H9 (cell line): ENCODE results near the gene UBE3B. TPM values are rescaled to one million over a fixed set of nuclear protein-coding genes. Genes with fewer than 3 reads are reported as not detected.

Source experiments
- DNase-seq: peaks from one replicate; pipeline ENCODE4 v3.0.0-alpha.2; 2017
- H2AFZ ChIP-seq: one replicate; pipeline ENCODE4 v1.6.1; 2013; ENCODE audit warnings: mild to moderate bottlenecking, low read length, control low read depth, moderate library complexity
- H2AK5ac ChIP-seq: 2 replicates; pipeline ENCODE4 v1.6.1; 2013; ENCODE audit warnings: low read length, control low read depth, mixed read lengths; ENCODE audit not compliant: insufficient read length
- H2BK120ac ChIP-seq: one replicate; pipeline ENCODE4 v1.6.1; 2013; ENCODE audit warnings: low read depth, mild to moderate bottlenecking, low read length, control low read depth, inconsistent platforms; ENCODE audit not compliant: poor library complexity, severe bottlenecking
- H2BK12ac ChIP-seq: 2 replicates; pipeline ENCODE4 v1.6.1; 2013; ENCODE audit warnings: low read length, control low read depth, mixed read lengths, low read depth; ENCODE audit not compliant: insufficient read length
- H2BK15ac ChIP-seq: 2 replicates; pipeline ENCODE4 v1.6.1; 2013; ENCODE audit warnings: low read depth, low read length, control low read depth
- H2BK20ac ChIP-seq: one replicate; pipeline ENCODE4 v1.6.1; 2013; ENCODE audit warnings: low read depth, mild to moderate bottlenecking, low read length, control low read depth, inconsistent platforms; ENCODE audit not compliant: poor library complexity, severe bottlenecking
- H2BK5ac ChIP-seq: 2 replicates; pipeline ENCODE4 v1.6.1; 2013; ENCODE audit warnings: low read length, control low read depth, mixed read lengths; ENCODE audit not compliant: insufficient read length
- H3K14ac ChIP-seq: 2 replicates; pipeline ENCODE4 v1.6.1; 2013; ENCODE audit warnings: low read length, control low read depth; ENCODE audit not compliant: insufficient read depth
- H3K18ac ChIP-seq: 2 replicates; pipeline ENCODE4 v1.6.1; 2013; ENCODE audit warnings: low read depth, mild to moderate bottlenecking, mixed read lengths, low read length, control low read depth; ENCODE audit not compliant: insufficient read length
- H3K23ac ChIP-seq: 2 replicates; pipeline ENCODE4 v1.6.1; 2013; ENCODE audit warnings: low read length, control low read depth, mixed read lengths, low read depth; ENCODE audit not compliant: insufficient read length
- H3K23me2 ChIP-seq: 2 replicates; pipeline ENCODE4 v1.6.1; 2013; ENCODE audit warnings: low read depth, mild to moderate bottlenecking, mixed read lengths, low read length, control low read depth; ENCODE audit not compliant: insufficient read length, poor library complexity, severe bottlenecking
- H3K27ac ChIP-seq: 2 replicates; pipeline ENCODE4 v1.5.1; 2013; ENCODE audit warnings: low read length, control low read depth, mixed read lengths, low read depth; ENCODE audit not compliant: insufficient read length
- H3K27me3 ChIP-seq: 2 replicates; pipeline ENCODE4 v1.6.1; 2013; ENCODE audit warnings: low read length, control low read depth, inconsistent platforms; ENCODE audit not compliant: insufficient read depth
- H3K4ac ChIP-seq: 2 replicates; pipeline ENCODE4 v1.6.1; 2013; ENCODE audit warnings: low read depth, mild to moderate bottlenecking, control low read depth, inconsistent platforms, low read length, moderate library complexity
- H3K4me1 ChIP-seq: 2 replicates; pipeline ENCODE4 v1.6.1; 2013; ENCODE audit warnings: low read length, control low read depth, inconsistent platforms; ENCODE audit not compliant: insufficient read depth
- H3K4me2 ChIP-seq: 2 replicates; pipeline ENCODE4 v1.6.1; 2013; ENCODE audit warnings: low read length, control low read depth, mixed read lengths; ENCODE audit not compliant: insufficient read length, insufficient read depth
- H3K56ac ChIP-seq: 2 replicates; pipeline ENCODE4 v1.6.1; 2013; ENCODE audit warnings: low read depth, mild to moderate bottlenecking, mixed read lengths, low read length, control low read depth; ENCODE audit not compliant: insufficient read length
- H3K79me1 ChIP-seq: 2 replicates; pipeline ENCODE4 v1.6.1; 2013; ENCODE audit warnings: low read depth, mild to moderate bottlenecking, moderate library complexity, low read length, control low read depth, inconsistent platforms; ENCODE audit not compliant: insufficient read depth, poor library complexity, severe bottlenecking
- H3K79me2 ChIP-seq: 2 replicates; pipeline ENCODE4 v1.6.1; 2013; ENCODE audit warnings: low read length, control low read depth, inconsistent platforms; ENCODE audit not compliant: insufficient read depth
- H3K9ac ChIP-seq: 2 replicates; pipeline ENCODE4 v1.6.1; 2013; ENCODE audit warnings: low read length, control low read depth, mixed read lengths; ENCODE audit not compliant: insufficient read length; ENCODE audit errors: extremely low read depth
- H3K9me3 ChIP-seq: one replicate; pipeline ENCODE4 v1.6.1; 2013; ENCODE audit warnings: low read depth, low read length, inconsistent platforms; ENCODE audit not compliant: control insufficient read depth
- H3T11ph ChIP-seq: one replicate; pipeline ENCODE4 v1.6.1; 2013; ENCODE audit warnings: mild to moderate bottlenecking, low read length, control low read depth, inconsistent platforms
- H4K20me1 ChIP-seq: one replicate; pipeline ENCODE4 v1.6.1; 2013; ENCODE audit not compliant: control insufficient read depth, insufficient read length, insufficient read depth
- H4K5ac ChIP-seq: 2 replicates; pipeline ENCODE4 v1.6.1; 2013; ENCODE audit warnings: low read depth, mild to moderate bottlenecking, mixed read lengths, low read length, control low read depth; ENCODE audit not compliant: insufficient read length
- H4K8ac ChIP-seq: replicated peaks from 2 replicates; pipeline ENCODE4 v1.6.1; 2013; ENCODE audit warnings: low read length, control low read depth, mixed read lengths, low read depth; ENCODE audit not compliant: insufficient read length
- H4K91ac ChIP-seq: 2 replicates; pipeline ENCODE4 v1.6.1; 2013; ENCODE audit warnings: low read depth, mild to moderate bottlenecking, moderate library complexity, mixed read lengths, low read length, control low read depth; ENCODE audit not compliant: insufficient read length
- H3K27ac Mint-ChIP-seq, 3 experiments: 2 replicates in 2 of 3; 3 replicates in 1 of 3; pipeline ENCODE4 v1.8.0; 2020 to 2021; ENCODE audit warnings: mixed read lengths in 3 of 3, mild to moderate bottlenecking in 1 of 3, moderate library complexity in 1 of 3
- H3K27me3 Mint-ChIP-seq: 2 replicates; pipeline ENCODE4 v1.8.0; 2021; ENCODE audit warnings: low read depth, mild to moderate bottlenecking, moderate library complexity, mixed read lengths
- H3K36me3 Mint-ChIP-seq, 3 experiments: 2 replicates in 2 of 3; 3 replicates in 1 of 3; pipeline ENCODE4 v1.8.0; 2020 to 2021; ENCODE audit warnings: low read depth in 3 of 3, mixed read lengths in 3 of 3; ENCODE audit not compliant: insufficient read depth in 1 of 3
- H3K4me1 Mint-ChIP-seq, 2 experiments: 2 replicates each; pipeline ENCODE4 v1.8.0; 2020; ENCODE audit warnings: mixed read lengths in 2 of 2
- H3K4me3 Mint-ChIP-seq, 2 experiments: 2 replicates in 1 of 2; 3 replicates in 1 of 2; pipeline ENCODE4 v1.8.0; 2020 to 2021; ENCODE audit warnings: mild to moderate bottlenecking in 2 of 2, mixed read lengths in 2 of 2, moderate library complexity in 1 of 2
- H3K9me3 Mint-ChIP-seq, 2 experiments: 2 replicates in 1 of 2; 3 replicates in 1 of 2; pipeline ENCODE4 v1.8.0; 2020; ENCODE audit warnings: mild to moderate bottlenecking in 2 of 2, mixed read lengths in 2 of 2, moderate library complexity in 1 of 2
- CTCF ChIP-seq: fragments of 200-600 bp; sonication (generic); conservative IDR thresholded peaks from 3 replicates; pipeline ENCODE4 v1.8.0; 2021; ENCODE audit warnings: antibody characterized with exemption, mild to moderate bottlenecking
- WGBS: extraction: QIAGEN DNeasy Blood & Tissue Kit; methylation state at CpG from one replicate; pipeline ENCODE4 v1.1.7; 2013; ENCODE audit warnings: missing lambda C conversion rate, low lambda C conversion rate, mixed read lengths; ENCODE audit not compliant: insufficient read length; ENCODE audit errors: extremely low coverage; 5-methylcytosine and 5-hydroxymethylcytosine counted together
- total RNA-seq: library from RNA; stranded (reverse); gene quantifications from 2 replicates; pipeline ENCODE4 v1.2.1, GENCODE V29; 2021

The UBE3B gene
- total RNA-seq, 1 experiment from 2014 or later: 24.2 TPM

DNA sequence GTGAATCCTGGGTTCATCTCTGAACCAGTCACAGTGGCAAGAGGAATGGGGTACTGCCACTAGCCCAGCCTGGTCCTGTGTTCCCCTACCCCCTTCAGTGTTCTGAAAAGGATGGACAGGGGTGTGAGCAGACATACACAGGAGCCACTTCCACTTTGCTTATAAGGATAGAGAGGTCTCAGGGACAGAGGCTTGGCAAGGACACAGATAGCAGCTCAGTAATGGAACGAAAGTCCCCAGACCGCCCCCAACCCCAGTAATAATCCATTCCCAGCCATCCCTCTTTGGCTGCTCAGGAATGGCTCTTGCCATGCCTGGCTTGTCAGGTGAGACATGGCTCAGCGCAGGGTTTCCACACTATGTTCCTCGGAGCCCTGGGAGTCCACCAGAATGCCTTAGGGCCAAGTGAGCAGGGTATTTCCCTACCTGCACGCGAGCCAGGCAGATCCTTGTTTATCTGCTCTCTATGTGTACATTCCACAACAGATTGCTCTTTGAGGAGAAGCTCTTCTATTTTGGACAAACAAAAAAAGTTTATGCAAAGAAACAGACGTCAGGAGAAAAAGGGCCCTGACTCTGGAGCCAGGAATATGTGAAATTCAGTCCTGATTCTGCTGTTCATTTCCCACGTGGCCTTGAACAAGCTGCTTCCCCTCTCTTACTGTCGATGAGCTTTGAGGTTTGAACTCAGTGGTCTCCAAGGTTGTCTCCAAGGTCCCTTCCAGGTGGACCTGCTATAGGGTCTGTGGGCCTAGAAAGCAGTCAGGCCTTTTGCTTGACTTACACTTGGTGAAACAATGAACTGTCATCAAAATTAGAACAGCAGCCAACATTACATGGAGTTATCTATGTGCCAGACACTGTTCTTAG, 10.0 kb downstream of the UBE3B start:
- Histone ChIP-seq H4K20me1 (no peaks in the 10 kb centered on the region), H3K27me3 (no peaks in the 10 kb centered on the region), H4K8ac (no peak overlapping the region), H3K9ac (no peak overlapping the region), H2BK20ac (no peak overlapping the region), H2BK15ac (no peak overlapping the region), H2AFZ (no peak overlapping the region), H3K9me3 (no peaks in the 10 kb centered on the region), H2BK5ac (no peak overlapping the region), H2AK5ac (no peak overlapping the region), H3K79me2 (no peaks in the 10 kb centered on the region; the same call in 1 of the 2 replicates), H2BK120ac (no peak overlapping the region), H3K23ac (no peak overlapping the region), H3K56ac (no peak overlapping the region), H3K4me1 (no peaks in the 10 kb centered on the region), H4K5ac (no peak overlapping the region), H4K91ac (no peak overlapping the region), H3K23me2 (no peaks in the 10 kb centered on the region), H3K18ac (no peak overlapping the region), H3K4ac (no peak overlapping the region), H3T11ph (no peak overlapping the region), H2BK12ac (no peak overlapping the region), H3K14ac (no peak overlapping the region), H3K79me1 (no peaks in the 10 kb centered on the region), H3K27ac (no peak overlapping the region), H3K4me2 (no peak overlapping the region)
- peaks cover 12 to 74% (median 65%) of the 10 kb centered on the region in 3 experiments; a peak in 6 of 7 replicates for H3K36me3 Mint-ChIP-seq
- H3K4me3 Mint-ChIP-seq: no peak overlapping the region
- no peak for TF ChIP-seq CTCF
- H3K4me1 Mint-ChIP-seq: no peaks in the 10 kb centered on the region
- no peak overlapping the region for H3K27ac Mint-ChIP-seq
- H3K9me3 Mint-ChIP-seq: no peaks in the 10 kb centered on the region
- no peak for DNase-seq
- H3K27me3 Mint-ChIP-seq: no peaks in the 10 kb centered on the region
- no CpG with 5 or more reads among the region's 9 CpGs for WGBS
